Activated T-helper 17 cell treated with anti-CD3 and anti-CD28 coated beads, Interleukin-2, amount 50 U/mL, for 72 hours (primary cell): ENCODE data around the gene SOX6. TPM values are rescaled to one million over a fixed set of nuclear protein-coding genes. Genes with fewer than 3 reads are reported as not detected.
"Not testable (repeated sequence)": the region's sequence is repeated elsewhere in the genome, so short reads cannot be mapped to it uniquely, and the experiment has no call there.

Experiments
- ATAC-seq: fragments of 150-1000 bp; cut with Tn5 transposase; replicated peaks from 2 replicates; pipeline ENCODE4 v1.10.0; 2021; ENCODE audit warnings: mild to moderate bottlenecking, moderate library complexity
- H3K27ac Mint-ChIP-seq: one replicate; pipeline ENCODE4 v1.8.0; 2022; ENCODE audit warnings: mixed read lengths
- H3K27me3 Mint-ChIP-seq: one replicate; pipeline ENCODE4 v1.8.0; 2022; ENCODE audit warnings: mixed read lengths
- H3K36me3 Mint-ChIP-seq: one replicate; pipeline ENCODE4 v1.8.0; 2022; ENCODE audit warnings: low read depth, mild to moderate bottlenecking, mixed read lengths
- H3K4me1 Mint-ChIP-seq: one replicate; pipeline ENCODE4 v1.8.0; 2022; ENCODE audit warnings: mixed read lengths
- H3K4me3 Mint-ChIP-seq: one replicate; pipeline ENCODE4 v1.8.0; 2022; ENCODE audit warnings: mild to moderate bottlenecking, mixed read lengths
- H3K9me3 Mint-ChIP-seq: one replicate; pipeline ENCODE4 v1.8.0; 2022; ENCODE audit warnings: mixed read lengths
- total RNA-seq, 2 donors: library from RNA; stranded (reverse); gene quantifications; one replicate each; pipeline ENCODE4 v1.2.3, GENCODE V29; 2022

SOX6 gene
- total RNA-seq, 2 donors from 2014 or later: 0.11 TPM; not detected in 1

DNA sequence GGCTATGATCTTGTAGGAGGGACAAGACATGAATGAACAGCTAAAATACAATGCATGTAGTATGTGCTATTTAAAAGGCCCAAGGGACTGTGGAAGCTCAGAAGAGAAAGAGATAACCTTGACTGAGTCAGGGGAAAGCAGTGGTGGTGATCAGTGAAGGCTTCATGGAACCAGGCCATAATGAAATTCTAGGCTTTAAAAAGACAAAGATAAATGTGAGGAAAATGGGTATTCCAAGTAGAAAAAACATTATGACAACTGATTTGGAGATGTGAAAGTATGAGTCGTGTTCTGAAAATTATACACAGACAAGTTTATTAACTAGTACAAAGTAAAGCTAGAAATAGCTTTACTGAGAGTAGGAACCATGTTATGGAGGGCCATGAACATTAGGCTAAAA, 189.8 kb downstream of the SOX6 start:
- ATAC-seq: no peak
- no peaks in the 10 kb centered on the region for H3K36me3 Mint-ChIP-seq
- no peaks in the 10 kb centered on the region for H3K9me3 Mint-ChIP-seq
- H3K4me3 Mint-ChIP-seq: no peak overlapping the region
- H3K4me1 Mint-ChIP-seq: no peaks in the 10 kb centered on the region
- H3K27me3 Mint-ChIP-seq: no peaks in the 10 kb centered on the region
- H3K27ac Mint-ChIP-seq: no peak overlapping the region

DNA sequence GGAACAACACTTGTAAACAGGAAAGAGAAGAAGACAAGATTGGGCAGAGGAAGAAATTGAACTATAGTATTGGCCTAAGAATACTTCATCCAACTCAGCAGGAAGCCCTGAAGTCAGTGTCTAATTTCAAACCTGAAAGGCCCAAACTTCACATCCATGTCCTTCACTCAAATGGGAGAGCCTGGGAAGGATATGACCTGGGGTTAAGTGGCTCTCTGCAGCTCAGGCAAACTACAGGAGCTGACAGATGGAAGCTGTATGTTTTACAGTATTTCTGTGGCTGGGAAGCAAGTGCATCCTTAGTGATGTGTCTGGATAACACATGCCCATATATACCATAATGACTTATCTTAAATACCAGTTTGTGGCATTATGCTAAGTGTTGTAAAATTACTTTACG, 196.2 kb downstream of the SOX6 start:
- no peaks in the 10 kb centered on the region for H3K27me3 Mint-ChIP-seq
- ATAC-seq: no peak

DNA sequence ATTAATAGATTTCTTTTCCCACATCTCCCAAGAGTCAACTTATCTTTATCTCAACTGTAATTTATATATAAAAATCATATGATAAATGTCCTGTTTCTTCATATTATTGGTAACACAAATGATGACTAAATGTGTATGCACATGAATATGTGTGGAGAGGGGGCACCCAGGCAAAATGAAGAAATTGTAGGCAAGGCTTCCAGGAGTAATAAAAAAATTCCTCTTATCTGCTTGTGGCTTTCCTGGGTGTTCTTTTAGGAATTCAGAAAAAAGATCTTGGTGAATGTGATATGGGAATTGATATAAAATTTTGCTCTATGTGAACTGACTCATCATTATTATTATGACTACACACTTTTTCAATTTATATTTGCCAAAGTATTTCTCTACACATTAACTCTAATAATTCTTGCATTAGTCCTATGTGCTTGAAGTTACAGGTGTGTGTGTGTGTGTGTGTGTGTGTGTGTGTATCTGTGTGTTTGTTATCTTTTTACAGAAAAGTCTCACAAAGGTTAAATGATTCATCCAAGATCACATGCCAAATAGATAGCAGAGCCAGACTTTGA, 197.8 kb downstream of the SOX6 start:
- no peak for ATAC-seq
- Mint-ChIP-seq H3K9me3 (no peaks in the 10 kb centered on the region), H3K4me1 (no peaks in the 10 kb centered on the region), H3K36me3 (no peaks in the 10 kb centered on the region), H3K27me3 (no peaks in the 10 kb centered on the region), H3K4me3 (no peak overlapping the region), H3K27ac (no peak overlapping the region)

More for the DNA sequence above, 196.2 kb downstream of the SOX6 start:
- Mint-ChIP-seq H3K4me3 (no peak overlapping the region), H3K4me1 (no peaks in the 10 kb centered on the region), H3K36me3 (no peaks in the 10 kb centered on the region), H3K9me3 (no peaks in the 10 kb centered on the region), H3K27ac (no peak overlapping the region)

DNA sequence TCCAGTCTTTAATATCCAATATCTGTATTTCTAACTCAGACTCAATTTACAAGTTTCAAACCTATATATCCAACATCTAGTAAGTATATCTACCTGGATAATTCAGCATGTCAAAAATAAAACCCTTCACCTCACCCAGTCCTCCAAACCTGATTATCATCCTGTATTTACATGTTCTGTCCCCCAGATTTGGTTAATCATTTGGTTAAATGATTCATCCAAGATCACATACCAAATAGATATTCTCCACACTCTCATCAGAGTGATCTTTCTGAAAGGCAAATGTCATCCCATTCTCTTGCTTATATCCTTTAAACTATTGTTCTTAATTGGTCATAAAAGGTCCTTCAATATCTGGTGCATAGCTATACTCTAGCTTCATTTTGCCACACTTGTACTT, 199.0 kb downstream of the SOX6 start:
- no peak for ATAC-seq
- no peaks in the 10 kb centered on the region for H3K4me1 Mint-ChIP-seq
- no peak overlapping the region for H3K27ac Mint-ChIP-seq
- H3K9me3 Mint-ChIP-seq: no peaks in the 10 kb centered on the region
- no peak overlapping the region for H3K4me3 Mint-ChIP-seq
- no peaks in the 10 kb centered on the region for H3K36me3 Mint-ChIP-seq
- no peaks in the 10 kb centered on the region for H3K27me3 Mint-ChIP-seq

DNA sequence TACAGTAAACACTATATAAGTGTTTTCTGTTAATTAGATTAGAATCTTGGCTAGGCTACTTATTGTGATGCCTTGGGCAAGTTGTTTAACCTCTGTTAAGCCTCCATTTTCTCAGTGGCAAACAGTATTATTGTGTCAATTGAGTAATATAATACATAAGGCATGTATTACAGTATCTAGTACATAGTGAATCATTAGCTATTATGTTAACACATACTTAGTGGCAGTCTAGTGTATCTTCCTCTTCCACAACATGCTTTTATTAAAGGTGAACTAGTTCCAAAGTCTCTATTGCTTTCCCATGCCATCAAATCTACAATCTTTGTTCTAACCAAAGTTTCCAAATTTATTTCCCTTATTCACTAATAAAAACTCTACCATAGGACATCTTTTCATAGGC, 200.9 kb downstream of the SOX6 start:
- Mint-ChIP-seq H3K27ac (no peak overlapping the region), H3K9me3 (no peaks in the 10 kb centered on the region), H3K4me1 (no peaks in the 10 kb centered on the region), H3K36me3 (no peaks in the 10 kb centered on the region), H3K27me3 (no peaks in the 10 kb centered on the region), H3K4me3 (no peak overlapping the region)
- no peak for ATAC-seq

DNA sequence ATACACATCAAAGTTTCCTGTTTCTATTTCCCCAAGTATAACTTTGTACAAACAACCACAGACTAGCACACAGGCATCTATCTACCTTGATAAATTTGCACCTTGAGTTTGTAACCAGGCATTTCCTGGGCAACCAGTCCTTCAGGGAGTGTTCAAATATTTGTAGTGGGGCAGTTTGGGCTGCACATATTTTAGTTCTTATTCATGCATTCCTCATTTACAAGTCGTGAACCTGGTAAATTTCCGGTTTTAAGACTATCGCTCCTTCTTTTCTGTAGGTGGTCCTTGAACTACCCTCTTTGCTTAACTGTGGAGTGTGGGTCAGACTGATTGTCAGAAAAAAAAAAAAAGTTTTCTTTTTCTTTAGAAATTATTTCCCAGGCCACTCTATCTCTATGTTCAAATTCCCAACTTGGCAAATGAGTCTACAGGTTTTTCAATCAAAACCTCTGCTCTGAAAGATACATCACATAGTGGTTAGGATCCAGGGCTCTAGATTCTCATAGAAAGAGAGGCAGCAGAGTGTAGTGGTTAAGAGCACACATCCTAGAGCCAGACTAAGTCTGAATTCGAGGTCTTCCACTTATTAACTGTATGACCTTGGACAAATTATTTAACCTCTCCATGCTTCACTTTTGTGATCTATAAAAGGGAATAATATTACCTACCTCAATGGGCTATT, 201.5 kb downstream of the SOX6 start:
- Mint-ChIP-seq H3K36me3 (no peaks in the 10 kb centered on the region), H3K4me3 (no peak overlapping the region), H3K4me1 (no peaks in the 10 kb centered on the region), H3K27me3 (no peaks in the 10 kb centered on the region), H3K27ac (no peak overlapping the region), H3K9me3 (peaks cover 2% of the 10 kb centered on the region)
- ATAC-seq: no peak

DNA sequence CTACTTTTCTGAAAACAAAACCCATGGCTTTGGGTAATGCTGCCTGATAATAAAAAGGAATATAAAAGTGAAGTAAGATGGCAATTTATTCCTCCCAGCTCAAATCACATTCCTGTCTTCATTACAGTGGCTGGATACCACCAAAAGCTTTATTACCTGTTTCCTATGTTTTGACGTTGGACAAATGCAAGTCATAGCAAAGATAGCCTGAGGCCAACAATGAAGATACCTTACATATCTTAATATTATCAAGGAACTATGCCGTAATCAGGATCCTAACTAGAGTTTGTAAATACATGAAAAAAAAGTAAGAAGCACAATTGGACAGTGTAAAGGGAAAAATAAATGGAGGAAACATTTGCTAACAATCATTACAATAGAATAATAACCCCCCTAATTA, 202.4 kb downstream of the SOX6 start:
- Mint-ChIP-seq H3K36me3 (no peaks in the 10 kb centered on the region), H3K4me1 (no peaks in the 10 kb centered on the region), H3K27ac (no peak overlapping the region), H3K27me3 (no peaks in the 10 kb centered on the region), H3K9me3 (peaks cover 4% of the 10 kb centered on the region), H3K4me3 (no peak overlapping the region)
- ATAC-seq: no peak

DNA sequence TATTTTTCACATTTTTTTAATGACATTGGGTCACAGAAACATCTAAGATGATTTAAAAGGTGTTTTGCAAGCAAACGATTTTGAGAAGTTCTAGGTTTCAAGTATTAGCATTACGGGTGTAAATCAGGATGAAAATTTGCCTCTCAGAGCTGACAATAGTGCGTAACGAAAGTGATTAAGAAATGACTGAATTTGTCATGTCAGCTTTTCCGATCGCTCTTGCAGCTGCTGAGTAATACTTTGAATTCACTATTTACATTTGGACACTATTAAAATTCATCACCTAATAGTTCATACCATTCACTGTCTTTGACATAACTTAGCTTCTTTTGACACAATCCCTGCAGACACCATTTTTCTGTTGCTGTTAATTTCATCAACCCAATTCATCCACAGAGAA, 205.2 kb downstream of the SOX6 start:
- ATAC-seq: no peak
- Mint-ChIP-seq H3K36me3 (no peaks in the 10 kb centered on the region), H3K4me1 (no peaks in the 10 kb centered on the region), H3K4me3 (no peak overlapping the region), H3K27ac (no peak overlapping the region), H3K27me3 (no peaks in the 10 kb centered on the region), H3K9me3 (peaks cover 7% of the 10 kb centered on the region)

DNA sequence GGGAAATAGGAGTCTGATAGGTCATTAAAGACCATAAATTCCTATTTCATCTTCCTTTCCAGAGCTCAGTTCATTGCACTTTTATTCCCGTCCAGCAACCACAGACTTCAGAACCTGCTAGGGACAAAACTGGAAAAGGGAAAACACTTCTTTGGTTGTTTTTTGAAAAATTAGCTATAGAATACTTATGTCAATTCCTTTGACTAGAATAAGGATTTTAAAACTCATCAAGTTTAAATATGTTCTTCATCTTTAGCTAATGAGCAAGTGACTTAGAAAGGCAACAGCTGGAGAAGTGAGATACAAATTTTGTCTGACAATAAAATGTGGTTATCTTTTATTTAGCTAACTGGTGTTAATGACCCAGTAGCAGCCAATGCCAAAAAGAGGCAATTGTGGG, 206.9 kb downstream of the SOX6 start:
- Mint-ChIP-seq H3K36me3 (no peaks in the 10 kb centered on the region), H3K9me3 (peaks cover 7% of the 10 kb centered on the region), H3K27me3 (no peaks in the 10 kb centered on the region), H3K4me3 (no peak overlapping the region), H3K4me1 (no peaks in the 10 kb centered on the region), H3K27ac (no peak overlapping the region)
- no peak for ATAC-seq

DNA sequence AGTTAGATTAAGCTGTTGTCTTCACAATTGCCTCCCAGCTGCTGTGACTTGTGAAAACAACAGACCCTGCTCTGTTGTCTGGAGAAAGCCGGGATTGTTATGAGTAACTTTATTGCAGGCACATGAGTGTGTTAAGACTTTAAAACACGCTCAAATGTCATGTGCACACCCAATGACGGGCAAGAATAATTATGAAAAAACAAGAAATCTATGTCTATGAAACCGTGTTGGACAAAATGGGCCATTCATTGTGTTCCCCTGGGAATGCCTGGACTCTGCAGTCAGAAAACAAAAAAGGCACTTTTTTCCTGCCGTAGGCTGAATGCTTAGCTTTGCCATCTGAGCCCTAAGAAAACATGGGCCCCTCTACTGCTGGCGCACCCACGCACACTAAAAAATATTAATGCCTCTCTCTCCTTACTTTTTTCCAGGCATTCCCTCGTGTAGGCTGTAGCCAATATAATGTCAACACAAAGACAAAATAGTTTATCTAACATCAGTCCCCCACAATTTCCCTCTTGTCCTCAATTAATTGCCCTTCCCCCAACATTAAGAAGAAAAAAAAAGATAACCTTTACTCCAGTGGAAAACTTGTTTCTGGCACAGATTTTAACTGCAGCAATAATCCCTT, 207.9 kb downstream of the SOX6 start:
- Mint-ChIP-seq H3K4me3 (no peak overlapping the region), H3K27ac (no peak overlapping the region), H3K9me3 (peaks cover 12% of the 10 kb centered on the region), H3K4me1 (no peaks in the 10 kb centered on the region), H3K36me3 (no peaks in the 10 kb centered on the region), H3K27me3 (no peaks in the 10 kb centered on the region)
- no peak for ATAC-seq

DNA sequence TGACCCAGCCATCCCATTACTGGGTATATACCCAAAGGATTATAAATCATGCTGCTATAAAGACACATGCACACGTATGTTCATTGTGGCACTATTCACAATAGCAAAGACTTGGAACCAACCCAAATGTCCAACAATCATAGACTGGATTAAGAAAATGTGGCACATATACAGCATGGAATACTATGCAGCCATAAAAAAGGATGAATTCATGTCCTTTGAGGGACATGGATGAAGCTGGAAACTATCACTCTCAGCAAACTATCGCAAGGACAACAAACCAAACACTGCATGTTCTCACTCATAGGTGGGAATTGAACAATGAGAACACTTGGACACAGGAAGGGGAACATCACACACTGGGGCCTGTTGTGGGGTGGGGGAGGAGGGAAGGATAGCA, 209.4 kb downstream of the SOX6 start:
- not testable (repeated sequence) for ATAC-seq, H3K27me3 Mint-ChIP-seq, H3K27ac Mint-ChIP-seq, H3K36me3 Mint-ChIP-seq, H3K4me1 Mint-ChIP-seq, H3K4me3 Mint-ChIP-seq
- H3K9me3 Mint-ChIP-seq: peaks cover 12% of the 10 kb centered on the region

DNA sequence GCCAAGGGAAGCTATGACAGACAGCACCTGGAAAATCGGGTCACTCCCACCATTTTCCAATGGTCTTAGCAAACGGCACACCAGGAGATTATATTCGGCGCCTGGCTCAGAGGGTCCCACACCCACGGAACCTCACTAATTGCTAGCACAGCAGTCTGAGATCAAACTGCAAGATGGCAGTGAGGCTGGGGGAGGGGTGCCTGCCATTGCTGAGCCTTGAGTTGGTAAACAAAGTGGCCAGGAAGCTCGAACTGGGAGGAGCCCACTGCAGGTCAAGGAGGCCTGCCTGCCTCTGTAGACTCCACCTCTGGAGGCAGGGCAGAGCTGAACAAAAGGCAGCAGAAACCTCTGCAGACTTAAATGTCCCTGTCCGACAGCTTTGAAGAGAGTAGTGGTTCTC, 214.7 kb downstream of the SOX6 start:
- ATAC-seq, H3K9me3 Mint-ChIP-seq, H3K27ac Mint-ChIP-seq, H3K27me3 Mint-ChIP-seq, H3K36me3 Mint-ChIP-seq, H3K4me1 Mint-ChIP-seq, H3K4me3 Mint-ChIP-seq: not testable (repeated sequence)

DNA sequence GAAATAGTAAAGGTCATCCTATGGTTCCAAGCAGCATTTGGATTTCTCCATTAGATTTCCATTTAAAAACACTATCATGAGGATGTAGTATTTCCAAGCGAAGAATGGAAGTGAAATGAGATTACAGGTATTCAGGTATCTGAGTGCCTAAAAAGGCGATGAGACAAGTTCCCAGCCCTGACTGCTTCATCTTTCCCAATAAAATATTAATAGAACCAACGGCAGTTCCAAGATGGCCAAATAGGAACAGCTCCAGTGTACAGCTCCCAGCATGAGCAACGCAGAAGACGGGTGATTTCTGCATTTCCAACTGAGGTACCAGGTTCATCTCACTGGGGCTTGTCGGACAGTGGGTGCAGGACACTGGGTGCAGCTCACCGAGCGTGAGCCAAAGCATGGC, 215.2 kb downstream of the SOX6 start:
- not testable (repeated sequence) for H3K27ac Mint-ChIP-seq, H3K36me3 Mint-ChIP-seq, H3K4me1 Mint-ChIP-seq, H3K27me3 Mint-ChIP-seq, H3K4me3 Mint-ChIP-seq, H3K9me3 Mint-ChIP-seq, ATAC-seq

DNA sequence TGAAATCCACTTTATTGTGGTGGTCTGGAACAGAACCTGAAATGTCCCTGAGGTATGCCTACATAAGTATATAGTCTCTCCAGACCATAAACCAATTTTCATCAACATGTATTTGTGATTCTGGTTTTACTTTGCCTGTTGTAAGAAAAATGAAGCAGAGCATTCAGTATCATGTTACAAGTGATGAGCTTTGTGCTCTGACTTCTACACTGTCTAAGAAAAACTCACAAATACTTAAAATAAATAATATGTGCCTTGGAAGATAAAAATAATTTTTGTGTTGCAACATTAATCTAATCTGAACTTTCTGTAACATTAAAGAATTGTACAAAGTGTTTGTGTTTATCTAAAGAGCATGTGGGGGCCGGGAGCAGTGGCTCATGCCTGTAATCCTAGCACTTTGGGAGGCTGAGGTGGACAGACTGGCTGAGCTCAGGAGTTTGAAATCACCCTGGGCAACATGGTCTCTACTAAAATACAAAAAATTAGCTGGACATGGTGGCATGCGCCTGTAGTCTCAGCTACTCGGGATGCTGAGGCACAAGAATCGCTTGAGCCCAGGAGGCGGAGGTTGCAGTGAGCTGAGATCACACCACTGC, 219.5 kb downstream of the SOX6 start:
- Mint-ChIP-seq H3K27me3 (no peaks in the 10 kb centered on the region), H3K4me3 (no peak overlapping the region), H3K36me3 (no peaks in the 10 kb centered on the region), H3K4me1 (no peaks in the 10 kb centered on the region), H3K27ac (no peak overlapping the region), H3K9me3 (peaks cover 10% of the 10 kb centered on the region)
- ATAC-seq: no peak

DNA sequence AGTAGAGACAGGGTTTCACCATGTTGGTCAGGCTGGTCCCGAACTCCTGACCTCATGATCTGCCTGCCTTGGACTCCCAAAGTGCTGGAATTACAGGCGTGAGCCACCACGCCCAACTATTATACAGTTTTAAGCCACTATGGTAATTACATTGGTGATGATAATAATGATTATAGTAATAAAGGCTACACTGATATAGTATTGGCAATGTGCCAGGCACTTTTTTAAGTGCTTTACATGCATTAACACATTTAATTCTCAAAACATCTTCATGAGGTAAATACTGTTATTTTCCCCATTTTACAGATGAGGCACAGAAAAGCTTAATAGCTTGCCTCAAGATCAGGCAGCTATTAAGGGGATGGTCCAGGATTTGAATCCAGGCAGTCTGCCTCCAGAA, 222.5 kb downstream of the SOX6 start:
- ATAC-seq: no peak
- Mint-ChIP-seq H3K4me1 (no peaks in the 10 kb centered on the region), H3K4me3 (no peak overlapping the region), H3K27me3 (no peaks in the 10 kb centered on the region), H3K36me3 (no peaks in the 10 kb centered on the region), H3K27ac (no peak overlapping the region), H3K9me3 (peaks cover 11% of the 10 kb centered on the region)
